Activated naive CD8-positive, alpha-beta T cell treated with anti-CD3 and anti-CD28 coated beads, Interleukin-2, amount 10 ng/mL, durations not matched to agents 7 days and 5 days (primary cell): Measurements from ENCODE around the gene ANKRD31. TPM values are rescaled to one million over a fixed set of nuclear protein-coding genes. Genes with fewer than 3 reads are reported as not detected.
A peak's percentile ranks its signal among the peaks of the same experiment; 100 is the strongest.
"Not testable (repeated sequence)": the region's sequence is repeated elsewhere in the genome, so short reads cannot be mapped to it uniquely, and the experiment has no call there.

Source experiments
- ATAC-seq: fragments of 150-1000 bp; cut with Tn5 transposase; one replicate; pipeline ENCODE4 v1.10.0; 2021; ENCODE audit warnings: low read depth, moderate library complexity
- POLR2A ChIA-PET: fragments of 350-600 bp; sonication (Branson Sonifier 250); formaldehyde crosslinking; loops from one replicate; lab custom pipeline; 2021; ENCODE audit warnings: antibody characterized with exemption; lab: Charles Lee
- DNase-seq: peaks from one replicate; pipeline ENCODE4 v3.0.0; 2021
- H3K27ac Mint-ChIP-seq: one replicate; pipeline ENCODE4 v1.8.0; 2022; ENCODE audit warnings: mild to moderate bottlenecking, mixed read lengths
- H3K27me3 Mint-ChIP-seq: one replicate; pipeline ENCODE4 v1.8.0; 2022; ENCODE audit warnings: mild to moderate bottlenecking, moderate library complexity, mixed read lengths
- H3K36me3 Mint-ChIP-seq: one replicate; pipeline ENCODE4 v1.8.0; 2021; ENCODE audit warnings: mild to moderate bottlenecking, mixed read lengths
- H3K4me1 Mint-ChIP-seq: one replicate; pipeline ENCODE4 v1.8.0; 2021; ENCODE audit warnings: mixed read lengths
- H3K4me3 Mint-ChIP-seq: one replicate; pipeline ENCODE4 v1.8.0; 2022; ENCODE audit warnings: mild to moderate bottlenecking, moderate library complexity, mixed read lengths
- H3K9me3 Mint-ChIP-seq: one replicate; pipeline ENCODE4 v1.8.0; 2021; ENCODE audit warnings: mixed read lengths
- total RNA-seq, 2 experiments: library from RNA; stranded (reverse); gene quantifications; one replicate each; pipeline ENCODE4 v1.2.3, GENCODE V29; 2021

Gene ANKRD31
- total RNA-seq, 2 experiments from 2014 or later: 0.51 to 0.58 TPM

DNA sequence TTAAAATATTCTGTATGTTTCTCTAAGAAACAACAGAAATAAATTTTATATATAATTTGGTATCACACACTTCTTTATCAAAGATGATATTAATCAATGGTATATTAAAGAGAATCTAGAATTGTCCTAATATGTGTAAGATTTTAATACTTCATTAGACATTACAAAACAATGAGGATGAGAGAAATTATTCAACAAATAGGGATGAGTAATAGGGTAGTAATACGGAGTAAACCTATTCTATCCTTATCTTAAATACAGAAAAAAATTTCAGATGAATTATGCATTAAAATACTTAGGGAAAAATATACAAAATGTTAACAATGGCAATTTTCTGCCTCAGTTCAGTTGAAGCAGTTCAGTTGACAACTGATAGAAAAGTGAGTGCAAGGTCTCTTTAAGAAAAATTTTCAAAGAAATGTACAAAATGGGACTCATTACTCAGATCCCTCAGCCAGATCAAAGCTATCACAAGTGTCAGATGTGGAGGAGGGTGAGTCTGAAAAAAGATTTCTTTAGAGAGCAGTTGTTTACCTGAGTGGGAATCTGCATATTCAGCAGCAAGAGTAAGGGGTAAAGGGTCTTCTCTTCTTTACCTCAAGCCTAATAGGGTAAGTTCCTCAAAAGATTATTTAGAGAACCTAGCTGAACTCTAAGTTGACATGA is 127.6 kb downstream of the ANKRD31 start:
- Mint-ChIP-seq H3K4me1 (peaks cover 2% of the 10 kb centered on the region), H3K36me3 (no peaks in the 10 kb centered on the region), H3K27me3 (no peaks in the 10 kb centered on the region), H3K9me3 (no peaks in the 10 kb centered on the region), H3K4me3 (no peak overlapping the region), H3K27ac (no peak overlapping the region)
- ATAC-seq: no peak
- DNase-seq: no peak
- POLR2A ChIA-PET: no interaction called here

DNA sequence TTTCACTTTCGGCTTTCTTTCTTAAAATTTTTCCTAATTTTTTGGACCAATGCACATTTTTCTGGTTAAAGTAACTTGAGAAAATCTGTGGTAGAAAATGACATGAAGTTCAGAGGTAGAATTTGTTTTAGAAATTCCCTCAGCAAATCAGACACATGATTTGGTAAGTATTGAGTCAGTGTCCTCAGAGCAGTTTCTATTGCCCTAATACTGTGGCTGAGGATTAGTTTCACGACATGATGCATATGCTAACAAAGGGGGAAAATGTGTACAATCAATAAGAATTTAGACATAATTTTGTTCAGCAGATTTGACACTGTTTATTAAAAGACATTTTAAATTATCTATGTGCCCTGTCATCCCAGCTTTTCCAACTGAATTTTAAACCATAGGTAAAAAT is 128.2 kb downstream of the ANKRD31 start:
- H3K4me1 Mint-ChIP-seq: peaks cover 2% of the 10 kb centered on the region
- ATAC-seq (no peak), DNase-seq (no peak)
- H3K27ac Mint-ChIP-seq: no peak overlapping the region
- H3K27me3 Mint-ChIP-seq: no peaks in the 10 kb centered on the region
- no peaks in the 10 kb centered on the region for H3K9me3 Mint-ChIP-seq
- no peak overlapping the region for H3K4me3 Mint-ChIP-seq
- POLR2A ChIA-PET: no interaction called here
- no peaks in the 10 kb centered on the region for H3K36me3 Mint-ChIP-seq

DNA sequence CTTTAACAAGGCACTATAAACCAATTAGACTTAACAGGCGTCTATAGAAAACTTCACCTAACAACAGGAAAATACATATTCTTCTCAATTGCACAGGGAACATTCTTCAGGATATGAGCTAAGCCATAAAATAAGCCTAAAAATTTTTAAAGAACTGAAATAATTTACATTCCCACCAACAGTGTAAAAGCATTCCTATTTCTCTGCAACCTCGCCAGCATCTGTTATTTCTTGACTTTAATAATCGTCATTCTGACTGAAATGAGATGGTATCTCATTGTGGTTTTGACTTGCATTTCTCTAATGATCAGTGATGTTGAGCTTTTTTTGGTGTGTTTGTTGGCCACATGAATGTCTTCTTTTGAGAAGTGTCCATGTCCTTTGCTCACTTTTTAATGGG is 140.7 kb downstream of the ANKRD31 start:
- POLR2A ChIA-PET, H3K9me3 Mint-ChIP-seq, H3K27me3 Mint-ChIP-seq, H3K36me3 Mint-ChIP-seq, H3K4me1 Mint-ChIP-seq, DNase-seq, ATAC-seq, H3K27ac Mint-ChIP-seq, H3K4me3 Mint-ChIP-seq: not testable (repeated sequence)

DNA sequence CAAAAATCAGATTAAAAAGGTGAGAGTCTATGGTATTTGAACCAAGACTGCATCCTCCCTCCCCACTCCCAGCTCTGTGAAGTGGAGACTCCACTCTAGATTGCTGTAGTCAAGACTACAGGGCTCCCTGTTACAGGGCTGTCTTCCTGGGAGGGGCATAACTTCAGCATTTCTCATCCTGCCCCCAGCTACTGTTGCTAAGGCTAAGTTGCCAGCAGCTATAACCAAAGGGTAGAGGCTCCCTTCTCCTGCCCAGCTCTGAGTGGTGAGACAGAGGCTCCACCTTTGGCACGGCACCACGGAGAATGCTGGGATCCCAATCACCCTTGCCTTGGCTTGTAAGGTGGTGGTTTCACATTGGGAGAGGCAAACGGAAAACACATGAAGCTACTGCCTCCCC is 145.1 kb downstream of the ANKRD31 start:
- peaks cover 6% of the 10 kb centered on the region for H3K4me1 Mint-ChIP-seq
- H3K9me3 Mint-ChIP-seq: no peaks in the 10 kb centered on the region
- no peaks in the 10 kb centered on the region for H3K36me3 Mint-ChIP-seq
- H3K4me3 Mint-ChIP-seq: no peak overlapping the region
- H3K27ac Mint-ChIP-seq: no peak overlapping the region
- no peak for DNase-seq
- peaks cover 2% of the 10 kb centered on the region for H3K27me3 Mint-ChIP-seq
- ATAC-seq: no peak
- POLR2A ChIA-PET: no interaction called here

DNA sequence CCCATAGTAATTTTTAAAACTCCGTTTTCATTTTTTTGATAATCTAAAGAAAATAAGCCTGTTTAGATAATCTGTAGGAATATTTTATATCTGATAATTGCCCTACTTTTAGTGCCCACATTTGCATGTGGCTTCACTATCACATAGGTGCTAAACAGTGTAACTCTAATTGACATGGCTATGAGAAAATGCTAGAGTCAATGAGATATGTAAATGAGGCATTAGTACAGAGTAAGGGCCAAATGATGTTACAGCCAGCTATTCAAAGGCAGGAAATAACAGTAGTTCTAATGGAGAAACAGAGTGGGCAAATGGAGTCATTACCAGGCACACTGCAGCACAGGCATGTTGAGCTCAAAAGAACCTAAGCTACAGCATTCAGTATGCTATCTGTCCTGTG is 147.0 kb downstream of the ANKRD31 start:
- no peak overlapping the region for H3K27ac Mint-ChIP-seq
- H3K9me3 Mint-ChIP-seq: no peaks in the 10 kb centered on the region
- POLR2A ChIA-PET: no interaction called here

DNA sequence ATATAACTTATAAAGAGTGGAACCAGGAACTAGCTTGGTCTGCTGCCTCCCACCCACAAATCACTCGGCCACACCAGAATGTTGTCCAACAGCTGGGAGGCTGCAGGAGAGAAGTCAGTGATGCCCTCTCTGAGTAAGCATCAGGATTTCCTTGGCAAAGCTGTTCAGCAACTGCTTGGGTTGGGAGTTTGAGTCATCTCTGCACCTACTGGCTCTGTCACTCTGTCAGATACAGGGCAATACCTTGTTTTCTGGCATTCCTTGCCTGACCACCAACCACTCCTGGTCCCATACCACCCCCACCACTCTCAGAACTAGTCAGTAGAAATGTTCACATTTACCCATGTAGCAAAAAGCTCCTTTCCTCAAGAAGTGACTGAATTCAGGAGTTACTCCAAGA is 147.5 kb downstream of the ANKRD31 start:
- ATAC-seq: no peak
- no peak for DNase-seq
- no peak overlapping the region for H3K4me3 Mint-ChIP-seq
- no peak overlapping the region for H3K27ac Mint-ChIP-seq
- H3K4me1 Mint-ChIP-seq: peaks cover 1% of the 10 kb centered on the region
- POLR2A ChIA-PET: no interaction called here
- H3K9me3 Mint-ChIP-seq: no peaks in the 10 kb centered on the region
- peaks cover 2% of the 10 kb centered on the region for H3K27me3 Mint-ChIP-seq
- H3K36me3 Mint-ChIP-seq: no peaks in the 10 kb centered on the region

More for the DNA sequence above, 147.0 kb downstream of the ANKRD31 start:
- ATAC-seq: no peak
- H3K27me3 Mint-ChIP-seq: peaks cover 2% of the 10 kb centered on the region
- H3K4me3 Mint-ChIP-seq: no peak overlapping the region
- no peaks in the 10 kb centered on the region for H3K36me3 Mint-ChIP-seq
- peaks cover 1% of the 10 kb centered on the region for H3K4me1 Mint-ChIP-seq
- DNase-seq: no peak

DNA sequence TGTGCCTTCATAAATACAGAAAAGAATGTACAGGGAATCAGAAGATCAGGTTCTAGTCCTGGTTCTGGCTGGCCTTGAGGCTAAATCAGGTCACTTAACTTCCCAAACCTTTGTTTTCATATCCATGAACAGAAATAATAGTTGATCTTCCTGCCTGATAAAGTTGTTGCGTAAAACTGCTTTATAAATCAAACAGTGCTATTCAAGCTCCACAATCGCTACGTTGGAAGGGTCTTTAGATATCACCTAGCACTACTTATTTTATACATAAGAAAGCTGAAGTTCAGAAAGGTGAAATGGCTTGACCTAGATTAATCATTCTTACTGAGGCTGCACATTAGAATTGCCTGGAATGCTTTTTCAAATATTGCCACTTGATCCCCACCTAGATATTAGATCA is 148.0 kb downstream of the ANKRD31 start:
- no peaks in the 10 kb centered on the region for H3K9me3 Mint-ChIP-seq
- DNase-seq: no peak
- H3K4me3 Mint-ChIP-seq: no peak overlapping the region
- H3K27ac Mint-ChIP-seq: no peak overlapping the region
- ATAC-seq: no peak
- POLR2A ChIA-PET: no interaction called here
- H3K27me3 Mint-ChIP-seq: peaks cover 2% of the 10 kb centered on the region
- peaks cover 1% of the 10 kb centered on the region for H3K4me1 Mint-ChIP-seq
- H3K36me3 Mint-ChIP-seq: no peaks in the 10 kb centered on the region

DNA sequence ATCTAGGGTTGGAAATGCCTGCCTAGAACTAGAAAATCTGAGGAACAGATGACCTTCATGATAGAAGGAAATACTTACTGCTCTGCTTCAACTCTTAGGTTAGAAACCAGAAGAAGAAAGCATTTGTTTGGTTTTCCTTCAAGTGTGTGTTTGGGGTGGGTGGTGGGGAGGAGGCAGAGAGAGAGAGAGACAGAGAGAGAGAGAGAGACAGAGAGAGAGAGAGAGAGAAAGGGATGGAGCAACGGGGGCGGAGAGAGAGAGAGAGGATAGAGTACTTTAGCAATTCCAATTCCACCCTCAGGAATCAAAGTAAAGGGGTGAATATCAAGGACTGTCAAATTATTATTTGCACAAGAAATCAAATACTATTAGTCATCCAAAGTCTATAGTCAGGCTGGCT is 155.2 kb downstream of the ANKRD31 start:
- POLR2A ChIA-PET: no interaction called here
- no peaks in the 10 kb centered on the region for H3K36me3 Mint-ChIP-seq
- H3K4me1 Mint-ChIP-seq: no peaks in the 10 kb centered on the region
- H3K4me3 Mint-ChIP-seq: no peak overlapping the region
- no peak for DNase-seq
- no peak for ATAC-seq
- H3K27me3 Mint-ChIP-seq: no peaks in the 10 kb centered on the region
- no peak overlapping the region for H3K27ac Mint-ChIP-seq
- H3K9me3 Mint-ChIP-seq: no peaks in the 10 kb centered on the region

DNA sequence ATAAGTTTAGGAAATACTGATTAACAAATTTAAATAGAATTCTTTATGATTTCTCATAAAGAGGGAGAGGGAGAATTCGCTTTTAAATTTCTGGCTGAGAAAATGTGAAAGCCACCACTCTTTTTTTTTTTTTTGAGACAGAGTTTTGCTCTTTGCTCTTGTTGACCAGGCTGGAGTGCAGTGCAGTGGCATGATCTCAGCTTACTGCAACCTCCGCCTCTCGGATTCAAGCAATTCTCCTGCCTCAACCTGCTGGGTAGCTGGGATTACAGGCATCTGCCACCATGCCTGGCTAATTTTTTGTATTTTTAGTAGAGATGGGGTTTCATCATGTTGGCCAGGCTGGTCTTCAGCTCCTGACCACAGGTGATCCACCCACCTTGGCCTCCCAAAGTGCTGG is 157.3 kb downstream of the ANKRD31 start:
- H3K27ac Mint-ChIP-seq, H3K27me3 Mint-ChIP-seq, H3K4me1 Mint-ChIP-seq, H3K9me3 Mint-ChIP-seq, H3K36me3 Mint-ChIP-seq, ATAC-seq, POLR2A ChIA-PET, H3K4me3 Mint-ChIP-seq, DNase-seq: not testable (repeated sequence)

DNA sequence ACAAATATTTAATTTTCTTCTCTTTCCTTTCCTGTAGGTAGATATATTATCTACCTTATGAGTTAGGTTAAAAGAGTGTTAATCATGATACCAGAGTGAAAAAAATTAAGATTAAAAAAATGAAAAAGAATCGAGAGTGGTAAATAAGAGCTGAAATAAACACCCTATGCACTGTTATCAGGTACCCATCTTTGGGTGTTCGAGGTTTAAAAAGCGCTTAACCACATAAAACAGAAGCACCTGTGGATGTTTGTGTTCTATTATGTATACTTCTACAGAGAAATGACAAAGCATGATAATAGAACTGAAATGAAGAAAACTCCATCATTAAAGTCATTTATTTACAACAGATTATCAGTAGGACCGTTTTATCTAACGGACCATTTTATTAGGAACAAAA is 158.7 kb downstream of the ANKRD31 start:
- H3K27ac Mint-ChIP-seq: no peak overlapping the region

DNA sequence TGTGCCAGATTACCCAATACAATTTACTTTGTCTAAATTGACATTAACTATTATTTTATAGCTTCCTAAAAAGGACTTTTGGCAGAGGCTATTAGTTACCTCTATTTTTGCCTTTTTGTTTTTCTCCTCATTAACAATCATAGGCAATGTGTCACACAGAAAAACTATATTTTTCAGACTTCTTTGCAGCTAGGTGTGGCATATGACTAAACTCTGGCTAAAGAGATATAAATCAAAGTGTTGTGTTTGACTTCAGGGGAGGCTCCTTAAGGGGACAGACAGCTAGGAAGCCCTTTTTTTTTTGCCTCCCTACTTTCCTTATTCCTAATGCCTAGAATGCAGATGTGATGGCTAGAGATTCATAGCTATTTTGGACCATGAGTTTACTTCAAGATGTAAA is 164.6 kb downstream of the ANKRD31 start:
- ATAC-seq: no peak
- Mint-ChIP-seq H3K27me3 (peaks cover 3% of the 10 kb centered on the region), H3K4me1 (peaks cover 3% of the 10 kb centered on the region), H3K36me3 (peaks cover 1% of the 10 kb centered on the region), H3K27ac (no peak overlapping the region), H3K9me3 (no peaks in the 10 kb centered on the region), H3K4me3 (no peak overlapping the region)
- DNase-seq: no peak
- POLR2A ChIA-PET: no interaction called here

More for the DNA sequence above, 158.7 kb downstream of the ANKRD31 start:
- DNase-seq: no peak
- H3K9me3 Mint-ChIP-seq: no peaks in the 10 kb centered on the region
- H3K27me3 Mint-ChIP-seq: peaks cover 3% of the 10 kb centered on the region
- H3K36me3 Mint-ChIP-seq: peaks cover 1% of the 10 kb centered on the region
- H3K4me3 Mint-ChIP-seq: no peak overlapping the region
- H3K4me1 Mint-ChIP-seq: peaks cover 3% of the 10 kb centered on the region
- POLR2A ChIA-PET: no interaction called here
- ATAC-seq: no peak

DNA sequence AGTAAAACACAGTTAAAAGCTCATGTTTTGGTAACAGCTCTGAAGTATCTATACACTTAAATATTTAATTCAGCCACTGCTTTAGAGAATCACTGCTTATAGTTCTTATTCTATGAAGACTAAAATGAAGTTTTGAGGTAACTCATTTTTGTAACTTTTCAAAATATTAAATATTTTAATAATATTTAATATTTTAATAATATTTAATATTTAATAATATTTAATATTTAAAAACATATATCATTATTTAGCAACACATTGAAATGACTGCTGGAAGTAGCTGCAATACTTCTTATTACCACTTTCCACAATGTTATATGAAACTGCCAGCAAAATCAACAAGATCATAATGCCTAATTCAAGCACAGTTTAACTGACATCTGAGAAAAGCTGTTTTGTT is 165.6 kb downstream of the ANKRD31 start:
- DNase-seq (no peak), ATAC-seq (no peak)
- H3K36me3 Mint-ChIP-seq: peaks cover 1% of the 10 kb centered on the region
- POLR2A ChIA-PET: no interaction called here
- H3K4me1 Mint-ChIP-seq: peaks cover 3% of the 10 kb centered on the region
- H3K9me3 Mint-ChIP-seq: no peaks in the 10 kb centered on the region
- peaks cover 3% of the 10 kb centered on the region for H3K27me3 Mint-ChIP-seq
- H3K4me3 Mint-ChIP-seq: no peak overlapping the region
- no peak overlapping the region for H3K27ac Mint-ChIP-seq

DNA sequence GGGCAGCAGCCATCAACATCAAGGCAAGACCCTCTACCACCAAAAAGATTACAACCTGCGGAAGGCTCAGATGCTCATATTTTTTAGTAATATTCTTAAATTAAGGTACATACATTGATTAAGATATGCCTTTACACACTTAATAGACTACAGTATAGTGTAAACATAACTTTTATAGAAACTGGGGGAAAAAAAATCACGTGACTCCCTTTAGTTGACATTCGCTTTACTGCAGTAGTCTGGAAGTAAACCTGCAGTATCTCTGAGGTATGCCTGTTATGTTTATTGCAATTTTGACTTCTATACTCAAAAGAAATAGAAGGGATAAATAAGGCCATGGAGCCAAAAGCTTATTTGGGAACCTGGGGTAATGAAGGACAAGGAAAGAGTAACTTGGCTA is 169.2 kb downstream of the ANKRD31 start:
- H3K27ac Mint-ChIP-seq: no peak overlapping the region
- POLR2A ChIA-PET: no interaction called here
- H3K9me3 Mint-ChIP-seq: no peaks in the 10 kb centered on the region
- DNase-seq: no peak
- H3K4me1 Mint-ChIP-seq: peaks cover 6% of the 10 kb centered on the region
- no peak overlapping the region for H3K4me3 Mint-ChIP-seq
- H3K27me3 Mint-ChIP-seq: no peaks in the 10 kb centered on the region
- ATAC-seq: no peak
- peaks cover 2% of the 10 kb centered on the region for H3K36me3 Mint-ChIP-seq

DNA sequence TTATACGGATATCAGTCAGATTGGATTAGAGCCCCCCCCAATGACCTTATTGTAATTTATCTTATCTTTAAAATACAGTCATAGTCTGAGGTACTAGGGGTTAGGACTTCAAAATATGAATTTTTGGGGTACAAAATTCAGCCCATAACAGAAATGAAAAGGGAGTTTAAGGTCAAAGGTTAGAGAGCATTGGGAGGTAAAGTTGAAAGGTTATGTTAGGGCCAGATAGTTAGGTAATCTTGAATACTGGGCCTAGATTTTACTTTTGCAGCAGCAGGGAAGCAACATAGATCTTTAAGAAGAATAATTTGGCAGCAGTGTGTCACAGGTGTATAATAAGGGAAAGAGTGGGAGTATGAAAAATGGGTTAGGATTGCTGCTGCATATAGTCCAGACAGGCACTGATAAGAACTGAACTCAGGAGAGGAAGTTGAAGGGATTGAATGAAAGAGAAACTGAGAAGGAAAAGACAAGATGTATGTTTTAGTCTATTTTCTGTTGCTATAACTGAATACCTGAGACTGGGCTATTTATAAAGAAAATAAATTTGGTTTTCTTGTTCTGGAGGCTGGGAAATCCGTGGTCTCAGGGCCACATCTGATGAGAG is 173.7 kb downstream of the ANKRD31 start:
- Mint-ChIP-seq H3K36me3 (peaks cover 5% of the 10 kb centered on the region), H3K27ac (peak overlapping the region; percentile 75), H3K27me3 (no peaks in the 10 kb centered on the region), H3K4me1 (peaks cover 32% of the 10 kb centered on the region), H3K4me3 (no peak overlapping the region), H3K9me3 (no peaks in the 10 kb centered on the region)
- ATAC-seq (no peak), DNase-seq (no peak)
- POLR2A ChIA-PET: no interaction called here
